Epithelial cell of esophagus (primary cell): ENCODE measurements around the gene ABR.
"Not testable (repeated sequence)": the region's sequence is repeated elsewhere in the genome, so short reads cannot be mapped to it uniquely, and the experiment has no call there.

Experiments used
- DNase-seq: peaks from one replicate; pipeline ENCODE4 v3.0.0; 2010; ENCODE audit warnings: low read depth
- H3K4me3 ChIP-seq: 2 replicates; pipeline ENCODE4 v1.5.1; 2011; ENCODE audit warnings: mild to moderate bottlenecking, low read length, control low read depth
- TF ChIP-seq, protein P1 (sequence below): IDR thresholded peaks from 2 replicates; pipeline ENCODE4 v1.5.1; 2011; ENCODE audit warnings: low read depth, mild to moderate bottlenecking, low read length, control low read depth, inconsistent platforms; ENCODE audit not compliant: insufficient read depth; ENCODE audit errors: missing control alignments

ABR gene

DNA sequence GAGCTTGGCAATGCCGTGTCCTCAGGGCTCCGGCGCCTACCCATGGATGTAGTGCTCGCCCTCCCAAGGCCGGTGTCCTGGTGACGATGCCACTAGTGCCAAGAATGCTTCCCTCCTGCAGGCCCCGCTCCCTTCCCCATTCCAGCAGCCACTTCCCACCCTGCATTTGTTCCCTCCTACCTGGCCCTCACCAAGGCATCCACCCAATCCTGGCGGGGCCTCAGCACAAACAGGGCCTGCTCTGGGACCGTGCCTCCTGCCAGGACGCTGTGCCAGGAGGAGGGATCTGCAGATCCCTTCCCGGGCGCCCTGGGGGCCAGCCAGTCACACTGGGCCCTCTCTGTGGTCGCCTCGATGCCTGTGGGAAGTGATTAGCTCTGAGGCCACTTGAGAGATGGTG is 25.1 kb downstream of the ABR start:
- TF ChIP-seq, protein P1, sequence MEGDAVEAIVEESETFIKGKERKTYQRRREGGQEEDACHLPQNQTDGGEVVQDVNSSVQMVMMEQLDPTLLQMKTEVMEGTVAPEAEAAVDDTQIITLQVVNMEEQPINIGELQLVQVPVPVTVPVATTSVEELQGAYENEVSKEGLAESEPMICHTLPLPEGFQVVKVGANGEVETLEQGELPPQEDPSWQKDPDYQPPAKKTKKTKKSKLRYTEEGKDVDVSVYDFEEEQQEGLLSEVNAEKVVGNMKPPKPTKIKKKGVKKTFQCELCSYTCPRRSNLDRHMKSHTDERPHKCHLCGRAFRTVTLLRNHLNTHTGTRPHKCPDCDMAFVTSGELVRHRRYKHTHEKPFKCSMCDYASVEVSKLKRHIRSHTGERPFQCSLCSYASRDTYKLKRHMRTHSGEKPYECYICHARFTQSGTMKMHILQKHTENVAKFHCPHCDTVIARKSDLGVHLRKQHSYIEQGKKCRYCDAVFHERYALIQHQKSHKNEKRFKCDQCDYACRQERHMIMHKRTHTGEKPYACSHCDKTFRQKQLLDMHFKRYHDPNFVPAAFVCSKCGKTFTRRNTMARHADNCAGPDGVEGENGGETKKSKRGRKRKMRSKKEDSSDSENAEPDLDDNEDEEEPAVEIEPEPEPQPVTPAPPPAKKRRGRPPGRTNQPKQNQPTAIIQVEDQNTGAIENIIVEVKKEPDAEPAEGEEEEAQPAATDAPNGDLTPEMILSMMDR = no peak
- H3K4me3 ChIP-seq = no peak overlapping the region
- DNase-seq = no peak

DNA sequence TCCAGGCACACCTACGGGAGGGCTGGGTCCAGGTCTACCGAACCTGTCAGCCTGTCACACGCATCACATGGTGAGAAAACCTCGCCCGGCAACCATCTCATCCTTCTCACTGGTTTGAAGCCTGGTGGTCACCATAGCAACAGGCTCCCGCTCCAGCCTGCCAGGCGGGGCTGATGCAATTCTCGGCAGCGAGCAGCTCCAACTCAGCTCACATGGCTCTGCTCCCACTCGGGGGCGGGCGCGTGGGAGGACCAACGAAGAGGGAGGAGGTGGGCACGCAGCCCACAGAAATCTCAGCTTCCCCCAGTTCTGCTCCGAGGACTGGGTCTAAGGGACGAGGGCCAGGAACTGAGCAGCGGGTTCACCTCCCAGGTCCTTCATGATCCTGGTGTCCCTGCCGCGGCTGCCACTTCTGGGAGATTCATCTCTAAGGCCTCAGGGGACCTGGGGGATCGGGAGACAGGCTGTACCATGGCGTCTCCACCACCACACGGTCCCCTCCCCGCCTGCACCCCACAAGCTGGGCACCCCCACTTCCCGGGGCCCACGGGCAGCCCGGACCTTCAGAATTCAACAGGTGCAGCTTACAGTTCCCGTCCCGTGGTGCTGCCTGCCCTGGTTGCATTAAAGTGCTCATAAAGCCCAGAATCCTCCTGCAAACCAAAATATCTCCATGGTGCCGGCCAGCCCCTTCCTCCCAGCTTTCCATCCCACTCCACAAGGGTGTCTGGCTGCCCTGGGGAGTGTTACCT is 25.8 kb downstream of the ABR start:
- no peak overlapping the region for H3K4me3 ChIP-seq
- TF ChIP-seq, protein P1 = no peak
- DNase-seq = peak; percentile 40

DNA sequence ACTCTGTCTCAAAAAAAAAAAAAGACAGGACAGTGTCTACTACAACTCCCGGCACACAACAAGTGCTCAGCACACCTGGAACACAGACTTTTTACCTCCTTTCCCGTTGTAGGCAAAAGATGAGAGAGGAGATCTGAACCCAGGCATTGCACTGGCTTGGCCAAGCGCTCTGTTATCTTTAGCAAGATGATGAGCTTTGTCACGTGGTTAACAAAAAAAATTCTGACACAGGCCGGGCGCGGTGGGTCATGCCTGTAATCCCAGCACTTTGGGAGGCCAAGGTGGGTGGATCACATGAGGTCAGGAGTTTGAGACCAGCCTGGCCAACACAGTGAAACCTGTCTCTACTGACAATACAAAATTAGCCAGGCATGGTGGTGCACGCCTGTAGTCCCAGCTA is 27.2 kb downstream of the ABR start:
- not testable (repeated sequence) for H3K4me3 ChIP-seq, DNase-seq

DNA sequence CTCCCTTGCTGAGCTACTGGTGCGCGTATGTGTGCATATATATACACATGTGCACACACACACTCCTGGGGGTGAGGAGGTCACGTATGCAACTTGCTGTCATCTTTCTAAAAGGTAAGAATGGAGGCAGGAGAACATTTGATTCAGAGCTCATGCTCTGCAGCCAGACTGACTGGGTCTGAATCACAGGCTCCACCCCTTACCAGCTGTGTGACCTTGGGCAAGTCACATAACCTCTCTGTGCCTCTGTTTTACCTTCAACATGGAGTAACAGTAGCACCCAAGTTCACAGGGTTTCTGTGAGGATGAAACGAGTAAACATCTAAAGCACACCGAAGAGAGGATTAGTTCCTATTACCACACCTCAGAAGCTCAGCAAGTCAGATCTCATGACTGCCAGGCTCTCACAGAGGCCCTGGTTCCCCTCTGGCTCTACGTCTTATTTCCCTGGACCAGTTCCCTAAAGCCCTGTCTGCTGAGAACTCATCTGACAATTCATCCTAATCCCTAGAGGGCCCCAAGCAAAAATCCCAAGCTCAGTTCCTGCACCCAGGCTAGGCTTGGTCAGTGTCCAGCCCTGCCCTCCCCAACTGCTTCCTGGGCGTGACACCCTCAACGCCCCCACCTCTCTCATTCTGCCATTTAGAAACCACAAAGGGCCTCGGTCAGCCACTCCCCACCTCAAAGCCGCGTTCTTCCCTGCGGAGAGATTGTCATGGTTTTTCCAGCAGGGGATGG is 28.7 kb downstream of the ABR start:
- TF ChIP-seq, protein P1 = no peak
- no peak for DNase-seq

DNA sequence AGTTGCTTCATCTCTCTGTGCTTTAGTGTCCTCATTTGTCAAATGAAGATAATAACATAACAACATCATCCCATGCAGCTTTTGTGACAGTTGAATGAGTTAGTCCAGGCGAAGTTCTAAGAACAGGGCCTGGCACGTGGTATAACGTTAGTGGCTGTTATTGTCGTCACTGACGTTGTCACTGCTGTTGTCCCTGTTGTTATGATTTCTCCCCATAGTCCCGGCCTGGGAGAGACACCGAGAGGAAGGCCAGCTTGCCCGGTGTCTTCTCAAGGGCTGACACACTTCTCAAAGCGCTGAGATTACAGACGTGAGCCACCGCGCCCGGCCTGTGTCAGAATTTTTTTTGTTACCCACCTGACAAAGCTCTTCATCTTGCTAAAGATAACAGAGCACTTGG is 29.9 kb downstream of the ABR start:
- no peak overlapping the region for H3K4me3 ChIP-seq
- TF ChIP-seq, protein P1 = no peak
- DNase-seq = no peak

More for the DNA sequence above, 28.7 kb downstream of the ABR start:
- no peak overlapping the region for H3K4me3 ChIP-seq

DNA sequence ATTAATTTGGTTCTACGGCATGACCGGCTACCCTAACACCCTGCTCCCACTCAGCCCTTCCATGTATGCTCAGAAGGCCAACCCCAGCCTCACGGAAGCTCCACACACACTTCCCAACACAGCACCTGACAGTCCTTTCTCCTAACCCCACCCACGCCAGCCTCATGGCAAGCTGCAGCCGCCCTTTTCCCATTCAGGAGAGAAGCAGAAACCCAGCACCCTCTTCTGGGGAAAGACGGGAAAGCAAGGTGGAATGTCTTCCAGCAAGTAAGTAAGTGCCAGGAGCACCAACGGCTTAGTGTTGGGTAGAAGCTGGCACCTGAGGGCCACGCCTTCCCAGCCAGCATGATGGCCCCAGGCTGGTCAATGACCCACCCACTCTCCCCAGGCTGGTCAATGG is 32.1 kb downstream of the ABR start:
- no peak overlapping the region for H3K4me3 ChIP-seq
- peak; percentile 79 for DNase-seq
- TF ChIP-seq, protein P1 = peak; percentile 85

DNA sequence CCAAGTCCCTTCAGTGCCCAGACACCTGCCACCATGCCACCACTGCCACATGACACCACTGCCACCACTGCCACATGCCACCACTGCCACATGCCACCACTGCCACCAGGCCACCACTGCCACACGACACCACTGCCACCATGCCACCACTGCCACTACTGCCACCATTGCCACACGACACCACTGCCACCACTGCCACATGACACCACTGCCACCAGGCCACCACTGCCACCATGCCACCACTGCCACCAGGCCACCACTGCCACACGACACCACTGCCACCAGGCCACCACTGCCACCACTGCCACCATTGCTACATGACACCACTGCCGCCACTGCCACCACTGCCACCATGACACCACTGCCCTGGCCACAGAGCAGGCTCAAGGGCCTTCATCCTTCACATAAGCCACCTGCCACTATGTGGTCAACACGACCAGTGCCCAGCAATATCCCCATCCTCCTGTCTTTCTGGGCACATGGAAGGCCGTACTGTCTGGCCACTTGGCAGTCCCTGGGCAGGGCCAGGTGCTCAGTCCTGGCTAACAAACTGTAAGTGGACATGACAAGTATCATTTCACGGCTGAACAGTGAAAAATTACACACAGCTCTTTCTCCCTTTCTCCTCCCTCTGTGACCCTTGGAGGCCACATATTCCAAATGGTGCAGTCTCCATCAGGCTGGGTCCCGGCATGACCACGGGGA is 33.1 kb downstream of the ABR start:
- H3K4me3 ChIP-seq = no peak overlapping the region
- no peak for DNase-seq
- TF ChIP-seq, protein P1 = no peak
